Measurements from ENCODE around the gene RSPRY1. TPM values are rescaled to one million over a fixed set of nuclear protein-coding genes. Genes with fewer than 3 reads are reported as not detected.

RSPRY1 gene
- polyA plus RNA-seq, 1 of the 3 experiments (the other 2 are of a cell fraction): 16.6 TPM

DNA sequence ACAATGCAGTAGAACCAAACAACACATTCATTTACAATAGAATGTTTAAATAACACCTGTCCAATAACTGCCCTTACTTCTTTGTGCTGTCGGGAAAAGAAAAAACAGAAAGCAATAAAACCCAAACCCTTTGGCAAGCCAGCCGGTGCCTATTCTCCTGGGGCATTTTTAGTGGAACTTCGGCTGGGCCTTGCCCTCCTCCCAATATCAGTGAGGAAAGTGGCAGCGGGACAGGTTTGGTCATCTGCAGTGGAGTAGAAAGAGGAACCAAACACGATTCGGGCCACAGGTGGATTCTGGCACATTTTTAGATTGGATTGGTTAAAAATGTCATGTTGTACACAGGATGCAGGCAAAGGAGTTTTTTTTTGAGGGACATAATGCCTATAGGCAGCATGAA lies 32.3 kb upstream of the RSPRY1 start:
- ChIA-PET CTCF (no interaction called here), POLR2A (no interaction called here)
- 93% methylated on average over 6 of the region's 6 CpGs for WGBS (ENCODE audit: low lambda C conversion rate)
- Histone ChIP-seq H4K20me1 (ENCODE audit: insufficient read depth) (no peaks in the 10 kb centered on the region), H3K79me2 (ENCODE audit: insufficient read depth) (no peaks in the 10 kb centered on the region; the same call in 1 of the 2 replicates), H3K4me3 (ENCODE audit: low read depth in 2 of 2, low read length in 1 of 2) (no peak overlapping the region), H2AFZ (ENCODE audit: low read depth) (no peak overlapping the region), H3K27me3 (ENCODE audit: insufficient read depth) (no peaks in the 10 kb centered on the region), H3K36me3 (replicated peaks in 1 of 2; ENCODE audit: control insufficient read depth in 1 of 2, insufficient read depth in 2 of 2, low read length in 1 of 2) (peaks cover 52 to 54% of the 10 kb centered on the region in 2 experiments), H3K9me3 (no peaks in the 10 kb centered on the region), H3K9me2 (no peaks in the 10 kb centered on the region), H3K27ac (ENCODE audit: low read depth in 2 of 2, low read length in 1 of 2) (no peak overlapping the region), H3F3A (replicated peaks; ENCODE audit: insufficient read depth) (peaks cover 3% of the 10 kb centered on the region), H3K9ac (no peak overlapping the region), H3K4me2 (no peak overlapping the region), H3K4me1 (ENCODE audit: control insufficient read depth in 1 of 2, insufficient read depth in 2 of 2, low read depth in 1 of 2, low read length in 1 of 2) (peaks cover 2 to 9% of the 10 kb centered on the region in 2 experiments; a peak in 2 of 4 replicates)
- DNase-seq: no peak
- no peak for TF ChIP-seq RCOR1 (IDR thresholded peaks at IDR 0.05; ENCODE audit: low read length)
- no peak for TF ChIP-seq MEF2A (IDR thresholded peaks at IDR 0.05; ENCODE audit: borderline replicate concordance, low read depth)
- no peak for TF ChIP-seq RAD21 (IDR thresholded peaks at IDR 0.05; ENCODE audit: low read length)
- TF ChIP-seq REST (IDR thresholded peaks at IDR 0.05; ENCODE audit: low read depth, low read length): no peak
- no peak for TF ChIP-seq NRF1 (IDR thresholded peaks at IDR 0.05; ENCODE audit: low read depth, low read length)
- TF ChIP-seq TCF12 (IDR thresholded peaks at IDR 0.05): no peak
- no peak for TF ChIP-seq JUND (IDR thresholded peaks at IDR 0.05)
- TF ChIP-seq MXI1 (IDR thresholded peaks at IDR 0.05; ENCODE audit: low read depth, low read length): no peak

DNA sequence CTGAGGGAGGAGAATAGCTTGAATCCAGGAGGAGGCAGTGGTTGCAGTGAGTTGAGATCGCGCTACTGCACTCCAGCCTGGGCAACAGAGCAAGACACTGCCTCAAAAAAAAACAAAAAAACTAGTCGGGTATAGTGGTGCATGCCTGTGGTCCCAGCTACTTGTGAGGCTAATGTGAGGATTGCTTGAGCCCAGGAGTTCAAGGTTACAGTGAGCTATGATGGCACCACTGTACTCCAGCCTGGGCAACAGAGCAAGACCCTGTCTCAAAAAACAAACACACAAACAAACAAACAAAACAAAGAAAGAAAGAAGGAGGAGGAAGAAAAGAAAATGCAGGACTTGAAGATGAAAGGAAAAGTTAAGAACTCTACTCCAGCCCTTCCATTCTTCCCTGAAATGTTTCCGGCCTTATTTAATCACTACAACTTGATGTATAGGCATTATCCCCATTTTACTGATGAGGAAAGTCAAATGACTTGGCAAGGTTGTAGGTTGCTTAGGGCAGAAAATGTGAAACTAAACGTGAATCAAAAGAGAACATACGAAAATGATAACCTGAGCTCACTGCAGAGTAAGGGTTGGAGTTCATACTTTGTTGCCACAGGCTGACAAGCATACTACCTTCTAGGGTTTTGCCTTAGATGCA lies 30.3 kb upstream of the RSPRY1 start:
- CTCF ChIA-PET: no interaction called here
- no peak overlapping the region for H3K9ac ChIP-seq
- WGBS (ENCODE audit: low lambda C conversion rate): 82% methylated on average over 6 of the region's 6 CpGs
- H2AFZ ChIP-seq (ENCODE audit: low read depth): no peak overlapping the region
- DNase-seq: no peak
- H3K4me1 ChIP-seq (ENCODE audit: control insufficient read depth in 1 of 2, insufficient read depth in 2 of 2, low read depth in 1 of 2, low read length in 1 of 2): peaks cover 0 to 5% of the 10 kb centered on the region in 2 experiments; a peak in 1 of 4 replicates
- no peaks in the 10 kb centered on the region for H4K20me1 ChIP-seq (ENCODE audit: insufficient read depth)
- no peak overlapping the region for H3K4me2 ChIP-seq
- TF ChIP-seq FOXM1 (IDR thresholded peaks at IDR 0.05; ENCODE audit: low read depth) (no peak), MAX (IDR thresholded peaks at IDR 0.05; ENCODE audit: low read depth) (no peak)
- no peaks in the 10 kb centered on the region; the same call in 1 of the 2 replicates for H3K79me2 ChIP-seq (ENCODE audit: insufficient read depth)
- H3K27me3 ChIP-seq (ENCODE audit: insufficient read depth): no peaks in the 10 kb centered on the region
- no peaks in the 10 kb centered on the region for H3K9me2 ChIP-seq
- H3F3A ChIP-seq (replicated peaks; ENCODE audit: insufficient read depth): no peaks in the 10 kb centered on the region
- H3K9me3 ChIP-seq: no peaks in the 10 kb centered on the region
- POLR2A ChIA-PET: no interaction called here
- H3K4me3 ChIP-seq (ENCODE audit: low read depth in 2 of 2, low read length in 1 of 2): no peak overlapping the region
- peaks cover 63 to 64% of the 10 kb centered on the region in 2 experiments for H3K36me3 ChIP-seq (replicated peaks in 1 of 2; ENCODE audit: control insufficient read depth in 1 of 2, insufficient read depth in 2 of 2, low read length in 1 of 2)
- no peak overlapping the region for H3K27ac ChIP-seq (ENCODE audit: low read depth in 2 of 2, low read length in 1 of 2)

Measured in SK-N-SH (cell line).